Right ventricle myocardium inferior (tissue), 1 donor: ENCODE measurements around the gene ANKRD40. TPM values are rescaled to one million over a fixed set of nuclear protein-coding genes. Genes with fewer than 3 reads are reported as not detected.

ENCODE experiments used
- ATAC-seq: fragments of 200-7000 bp; cut with Tn5 transposase; one replicate; pipeline ENCODE4 v1.9.1; 2020; ENCODE audit warnings: mild to moderate bottlenecking, moderate library complexity
- DNase-seq: peaks from one replicate; pipeline ENCODE4 v3.0.0; 2021; ENCODE audit errors: missing footprints
- intact Hi-C: fragments of 100-400 bp; cut with DNase I; formaldehyde crosslinking; loops from one replicate; pipeline ENCODE4 v1.11.0; 2022
- total RNA-seq: library from RNA; stranded (reverse); fragmentation: NEBNext Ultra II Directional; extraction: Animal tissue kit (Norgen Biotek cat#: 25700); gene quantifications from one replicate; pipeline ENCODE4 v1.2.1, GENCODE V29; 2021
- donor health status: DM: no; HTN: yes; CAD: no; lungs with severe emphysema.

The ANKRD40 gene
- total RNA-seq, 1 donor from 2014 or later, result 60.9 TPM

DNA sequence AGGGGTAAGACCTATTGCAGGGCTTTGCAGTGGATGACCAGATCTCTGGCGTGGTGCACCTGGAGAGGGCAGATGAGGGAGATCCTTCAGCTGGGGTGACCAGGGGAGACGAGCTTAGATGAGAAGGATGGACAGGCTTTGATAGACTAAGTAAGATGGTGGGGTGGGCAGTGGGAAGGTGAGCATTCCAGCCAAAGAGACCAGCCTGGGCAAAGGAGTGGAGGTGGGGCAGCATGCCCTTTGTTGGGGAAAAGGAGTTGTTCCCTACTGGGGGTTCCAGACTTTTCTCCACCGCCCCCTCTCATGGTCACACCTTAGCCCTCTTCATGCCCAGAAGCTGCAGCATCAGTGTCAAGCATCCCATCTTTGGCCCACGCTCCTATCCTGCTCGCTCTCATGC lies 27.6 kb downstream of the ANKRD40 start:
- intact Hi-C loops, result loop anchor here (2.0 to 10.0 kb wide), 3 partner anchors 49 to 195 kb away; partner anchors contain the start of gene SPATA20
- ATAC-seq (no peak), DNase-seq (peak; percentile 6)

DNA sequence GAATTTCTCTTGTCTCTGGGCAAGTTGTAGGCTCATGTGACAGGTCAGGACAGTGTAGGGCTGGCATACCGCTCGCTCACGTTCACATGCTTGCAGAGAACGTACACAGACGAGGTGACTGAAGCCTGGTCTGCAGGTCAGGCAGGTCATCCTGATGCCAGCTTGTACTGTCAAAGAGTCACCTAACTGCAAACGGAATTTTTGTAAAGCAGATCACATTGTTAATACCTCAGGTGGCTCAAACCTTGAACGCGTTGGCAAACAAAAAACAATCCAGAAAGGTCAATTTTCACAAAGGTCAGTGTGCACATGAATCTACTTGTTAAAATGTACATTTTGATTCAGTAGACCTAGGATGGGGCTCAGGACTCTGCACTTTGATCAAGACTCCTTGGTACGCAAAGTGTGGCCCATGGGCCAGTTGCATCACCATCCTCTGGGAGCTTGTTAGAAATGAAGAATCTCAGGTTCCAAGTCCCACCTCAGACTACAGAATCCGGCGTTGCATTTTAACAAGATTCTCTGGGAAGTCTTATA lies 28.6 kb downstream of the ANKRD40 start:
- intact Hi-C loops, result no loop called here
- DNase-seq (peak; percentile 13), ATAC-seq (no peak)

DNA sequence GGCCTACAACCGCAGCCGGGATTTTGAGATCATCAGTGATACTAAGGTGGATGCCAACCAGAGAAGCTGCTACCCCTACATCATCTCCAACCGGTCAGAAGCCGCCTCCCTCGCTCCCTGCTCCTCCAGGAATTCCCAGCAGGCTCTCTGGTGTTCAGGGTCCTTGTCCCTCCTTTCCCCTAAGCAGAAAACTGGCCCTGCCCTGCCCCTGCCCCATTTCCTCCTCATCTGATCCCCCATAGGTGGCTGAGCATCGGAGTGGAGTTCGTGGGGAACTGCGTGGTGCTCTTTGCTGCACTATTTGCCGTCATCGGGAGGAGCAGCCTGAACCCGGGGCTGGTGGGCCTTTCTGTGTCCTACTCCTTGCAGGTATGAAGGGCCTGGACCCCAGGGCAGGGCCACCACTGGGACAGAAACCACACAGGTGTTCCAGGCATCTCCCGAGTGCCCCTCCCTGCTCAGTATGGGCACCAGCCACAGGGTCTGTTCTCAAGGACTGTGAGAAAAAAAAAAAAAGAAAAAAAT lies 29.8 kb downstream of the ANKRD40 start:
- ATAC-seq (no peak), DNase-seq (peak; percentile 46)
- intact Hi-C loops, result no loop called here

DNA sequence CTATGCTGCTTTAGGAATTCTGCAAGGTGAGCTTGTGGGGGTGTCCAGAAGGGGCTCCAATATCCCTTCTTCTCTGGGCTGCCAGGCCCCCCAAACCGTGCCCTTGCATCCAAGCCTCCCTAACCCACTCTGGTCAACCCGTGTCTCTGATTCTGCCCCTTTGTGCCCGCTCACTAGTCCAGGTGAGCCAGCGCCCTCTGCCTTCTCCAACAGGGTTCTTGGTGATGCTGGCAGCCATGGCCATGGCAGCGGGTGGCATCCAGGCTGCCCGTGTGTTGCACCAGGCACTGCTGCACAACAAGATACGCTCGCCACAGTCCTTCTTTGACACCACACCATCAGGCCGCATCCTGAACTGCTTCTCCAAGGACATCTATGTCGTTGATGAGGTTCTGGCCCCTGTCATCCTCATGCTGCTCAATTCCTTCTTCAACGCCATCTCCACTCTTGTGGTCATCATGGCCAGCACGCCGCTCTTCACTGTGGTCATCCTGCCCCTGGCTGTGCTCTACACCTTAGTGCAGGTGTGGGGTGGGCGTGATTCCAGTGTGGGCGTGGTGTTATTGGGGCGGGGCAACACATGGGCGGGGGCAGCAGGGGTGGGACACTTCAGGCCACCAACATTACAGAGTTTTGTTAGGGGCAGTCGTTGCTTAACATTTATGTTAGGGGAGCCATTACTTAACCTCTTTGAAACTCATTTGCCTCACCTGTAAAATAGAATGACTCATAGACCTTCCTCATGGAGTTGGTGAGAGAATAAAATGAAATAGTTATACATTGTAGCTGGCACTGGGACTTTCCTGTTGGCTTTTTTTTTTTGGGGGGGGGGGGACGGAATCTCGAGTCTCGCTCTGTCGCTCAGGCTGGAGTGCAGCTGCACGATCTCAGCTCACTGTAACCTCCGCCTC lies 31.4 kb downstream of the ANKRD40 start:
- intact Hi-C loops, result no loop called here
- ATAC-seq (no peak), DNase-seq (peak; percentile 55)

DNA sequence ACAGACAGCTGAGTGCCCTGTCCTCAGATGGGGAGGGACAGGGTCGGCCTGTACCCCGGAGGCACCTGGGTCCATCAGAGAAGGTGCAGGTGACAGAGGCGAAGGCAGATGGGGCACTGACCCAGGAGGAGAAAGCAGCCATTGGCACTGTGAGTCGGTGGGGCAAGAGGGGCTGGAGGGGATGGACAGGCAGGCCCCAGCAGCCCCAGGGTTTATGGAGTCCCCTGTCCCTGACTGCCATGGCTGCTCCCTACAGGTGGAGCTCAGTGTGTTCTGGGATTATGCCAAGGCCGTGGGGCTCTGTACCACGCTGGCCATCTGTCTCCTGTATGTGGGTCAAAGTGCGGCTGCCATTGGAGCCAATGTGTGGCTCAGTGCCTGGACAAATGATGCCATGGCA lies 32.1 kb downstream of the ANKRD40 start:
- intact Hi-C loops, result no loop called here
- no peak for DNase-seq
- no peak for ATAC-seq

- intact Hi-C loops, result no loop called here
- ATAC-seq (no peak), DNase-seq (peak; percentile 16)
Measured at GRCh38 chr17:50675190-50675589, 32.5 kb downstream of the ANKRD40 start.

DNA sequence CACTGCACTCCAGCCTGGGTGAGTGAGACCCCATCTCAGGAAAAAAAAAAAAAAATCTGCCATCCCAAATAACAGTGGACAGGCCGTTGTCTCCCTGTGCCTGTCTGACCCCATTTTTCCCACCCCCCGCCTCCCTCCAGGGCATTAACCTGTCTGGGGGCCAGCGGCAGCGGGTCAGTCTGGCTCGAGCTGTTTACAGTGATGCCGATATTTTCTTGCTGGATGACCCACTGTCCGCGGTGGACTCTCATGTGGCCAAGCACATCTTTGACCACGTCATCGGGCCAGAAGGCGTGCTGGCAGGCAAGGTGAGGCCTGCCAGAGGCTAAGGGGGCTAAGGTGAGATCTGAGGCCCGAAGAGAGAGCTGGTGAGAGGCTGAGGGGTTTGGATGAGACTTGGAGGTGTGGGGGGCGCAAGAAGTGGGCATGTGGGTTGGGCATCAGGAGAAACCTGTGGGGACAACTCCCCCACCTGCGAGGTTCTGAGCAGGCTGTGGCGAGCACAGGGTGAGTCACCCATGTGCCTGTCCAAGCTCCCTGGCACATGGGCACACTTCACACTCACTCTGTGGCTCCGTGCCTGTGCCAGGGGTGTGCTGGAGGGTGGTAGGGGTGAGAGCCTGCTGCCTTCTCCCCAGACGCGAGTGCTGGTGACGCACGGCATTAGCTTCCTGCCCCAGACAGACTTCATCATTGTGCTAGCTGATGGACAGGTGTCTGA lies 34.7 kb downstream of the ANKRD40 start:
- ATAC-seq (peak; percentile 66), DNase-seq (peak; percentile 45)
- intact Hi-C loops, result no loop called here

GRCh38 chr17:50672071-50672470 lies 35.6 kb downstream of the ANKRD40 start:
- ATAC-seq, result no peak
- intact Hi-C loops, result no loop called here
- DNase-seq, result peak; percentile 4

DNA sequence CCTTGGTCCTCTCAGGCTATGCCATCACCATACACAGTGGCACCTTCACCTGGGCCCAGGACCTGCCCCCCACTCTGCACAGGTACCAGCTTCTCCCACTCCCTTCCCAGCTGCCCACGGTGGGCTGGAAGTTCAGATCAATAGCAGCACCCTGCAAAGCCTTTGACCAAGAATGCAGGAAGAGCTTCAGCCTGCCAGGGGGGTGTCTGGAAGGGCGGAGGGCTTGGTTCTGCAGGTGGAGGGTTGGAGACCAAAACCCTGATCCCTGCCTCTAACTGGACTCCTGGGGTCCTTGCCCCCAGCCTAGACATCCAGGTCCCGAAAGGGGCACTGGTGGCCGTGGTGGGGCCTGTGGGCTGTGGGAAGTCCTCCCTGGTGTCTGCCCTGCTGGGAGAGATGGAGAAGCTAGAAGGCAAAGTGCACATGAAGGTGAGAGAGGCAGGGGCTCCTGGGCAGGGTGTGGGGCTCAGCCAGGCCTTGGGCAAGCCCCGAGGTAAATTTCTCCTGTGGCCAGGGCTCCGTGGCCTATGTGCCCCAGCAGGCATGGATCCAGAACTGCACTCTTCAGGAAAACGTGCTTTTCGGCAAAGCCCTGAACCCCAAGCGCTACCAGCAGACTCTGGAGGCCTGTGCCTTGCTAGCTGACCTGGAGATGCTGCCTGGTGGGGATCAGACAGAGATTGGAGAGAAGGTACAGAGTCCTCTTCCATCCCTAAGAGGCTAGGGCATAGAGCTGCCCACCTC lies 38.7 kb downstream of the ANKRD40 start:
- ATAC-seq, result no peak

GRCh38 chr17:50668025-50668837 lies 39.5 kb downstream of the ANKRD40 start:
- intact Hi-C loops, result no loop called here
- ATAC-seq (no peak), DNase-seq (no peak)

More for the DNA sequence above, 38.7 kb downstream of the ANKRD40 start:
- peak; percentile 40 for DNase-seq
- intact Hi-C loops, result no loop called here

- ATAC-seq, result no peak
- intact Hi-C loops, result no loop called here
Measured at GRCh38 chr17:50667259-50668024, 40.3 kb downstream of the ANKRD40 start.

DNA sequence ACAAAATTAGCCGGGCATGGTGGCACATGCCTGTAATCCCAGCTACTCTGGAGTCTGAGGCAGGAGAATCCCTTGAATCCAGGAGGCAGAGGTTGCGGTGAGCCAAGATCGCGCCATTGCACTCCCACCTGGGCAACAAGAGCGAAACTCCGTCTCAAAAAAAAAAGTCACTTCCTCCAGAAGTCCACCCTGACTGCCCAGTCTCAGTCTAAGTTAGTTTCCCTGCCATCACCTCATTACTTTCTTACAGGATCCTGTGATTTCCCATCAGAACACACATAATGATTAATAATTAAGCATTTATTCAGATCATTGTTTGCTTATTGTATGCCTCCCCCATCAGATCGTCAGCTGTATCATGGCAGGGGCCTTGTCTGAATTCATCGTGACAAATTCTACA lies 41.4 kb downstream of the ANKRD40 start:
- intact Hi-C loops, result no loop called here
- ATAC-seq (no peak), DNase-seq (no peak)

More at GRCh38 chr17:50667259-50668024, 40.3 kb downstream of the ANKRD40 start:
- peak; percentile 31 for DNase-seq

GRCh38 chr17:50665838-50666237 lies 41.9 kb downstream of the ANKRD40 start:
- intact Hi-C loops, result no loop called here
- DNase-seq (no peak), ATAC-seq (no peak)

DNA sequence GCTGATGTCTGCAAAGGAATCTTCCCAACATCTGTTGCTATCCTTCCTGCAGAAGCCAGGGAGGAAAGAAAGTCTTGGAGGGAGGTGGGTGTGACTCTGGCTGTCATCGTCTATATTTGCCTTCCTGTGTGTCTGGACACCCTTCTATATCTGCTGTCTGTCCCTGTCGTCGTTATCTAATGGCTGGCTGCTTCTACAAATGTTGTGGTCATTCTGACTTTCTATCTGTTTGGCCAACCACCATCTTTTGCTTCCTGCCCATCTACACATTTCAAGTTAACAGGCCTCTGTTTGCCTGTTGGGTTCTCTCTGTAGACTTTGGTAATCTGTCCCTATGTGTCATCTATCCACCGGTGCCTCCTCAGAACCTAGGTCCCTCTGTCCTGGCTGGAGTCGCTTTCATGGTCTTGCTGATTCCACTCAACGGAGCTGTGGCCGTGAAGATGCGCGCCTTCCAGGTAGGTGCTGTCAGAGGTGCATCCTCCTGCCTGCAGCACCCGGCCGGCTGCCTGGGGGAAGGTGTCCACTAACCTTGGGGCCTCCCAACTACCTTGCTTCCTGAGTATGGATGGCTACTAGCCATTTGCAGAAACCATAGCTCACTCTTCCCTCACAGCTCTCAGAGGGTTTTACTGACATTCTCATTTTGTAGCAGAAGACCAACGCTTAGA lies 42.8 kb downstream of the ANKRD40 start:
- intact Hi-C loops, result no loop called here

DNA sequence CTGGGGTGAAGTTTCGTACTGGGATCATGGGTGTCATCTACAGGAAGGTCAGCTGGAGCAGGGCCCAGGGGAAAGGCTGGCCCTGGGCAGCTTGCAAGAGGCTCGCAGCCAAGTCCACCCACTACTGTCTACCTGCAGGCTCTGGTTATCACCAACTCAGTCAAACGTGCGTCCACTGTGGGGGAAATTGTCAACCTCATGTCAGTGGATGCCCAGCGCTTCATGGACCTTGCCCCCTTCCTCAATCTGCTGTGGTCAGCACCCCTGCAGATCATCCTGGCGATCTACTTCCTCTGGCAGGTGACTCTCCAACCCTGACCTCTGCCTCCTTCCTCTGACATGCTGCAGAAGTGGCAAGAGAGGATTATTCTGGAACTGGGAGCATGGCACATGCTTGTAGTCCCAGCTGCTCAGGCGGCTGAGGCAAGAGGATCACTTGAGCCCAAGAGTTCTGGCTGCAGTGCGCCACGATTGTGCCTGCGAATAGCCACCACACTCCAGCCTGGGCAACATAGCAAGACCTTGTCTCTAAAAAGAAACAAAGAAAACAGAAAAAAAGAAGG lies 43.8 kb downstream of the ANKRD40 start:
- ATAC-seq (no peak), DNase-seq (peak; percentile 48)
- intact Hi-C loops, result no loop called here

More for the DNA sequence above, 42.8 kb downstream of the ANKRD40 start:
- no peak for DNase-seq
- no peak for ATAC-seq

GRCh38 chr17:50662632-50663225 lies 45.0 kb downstream of the ANKRD40 start:
- DNase-seq (no peak), ATAC-seq (no peak)
- intact Hi-C loops, result no loop called here
